ENCODE results near the gene LHFPL2.

DNA sequence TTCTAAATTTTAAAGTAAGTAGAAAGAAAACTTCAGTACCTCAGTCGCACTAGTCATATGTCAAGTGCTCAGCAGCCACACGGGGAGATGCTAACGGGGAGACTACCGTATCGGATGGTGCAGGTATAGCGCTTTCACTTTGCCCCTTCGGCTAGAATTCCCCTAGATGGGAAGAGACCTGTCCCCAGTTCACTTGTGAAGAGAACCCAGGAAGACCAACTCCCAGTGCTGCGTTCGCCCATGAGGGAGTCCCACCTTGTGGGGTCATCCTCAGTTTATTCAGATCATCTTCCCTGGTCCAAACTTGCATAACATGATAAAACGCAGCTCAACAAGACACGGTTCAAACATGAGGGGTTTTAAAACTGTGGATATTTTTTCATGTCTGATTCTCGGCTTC lies 87.3 kb downstream of the LHFPL2 start:
- TF ChIP-seq, protein P1, sequence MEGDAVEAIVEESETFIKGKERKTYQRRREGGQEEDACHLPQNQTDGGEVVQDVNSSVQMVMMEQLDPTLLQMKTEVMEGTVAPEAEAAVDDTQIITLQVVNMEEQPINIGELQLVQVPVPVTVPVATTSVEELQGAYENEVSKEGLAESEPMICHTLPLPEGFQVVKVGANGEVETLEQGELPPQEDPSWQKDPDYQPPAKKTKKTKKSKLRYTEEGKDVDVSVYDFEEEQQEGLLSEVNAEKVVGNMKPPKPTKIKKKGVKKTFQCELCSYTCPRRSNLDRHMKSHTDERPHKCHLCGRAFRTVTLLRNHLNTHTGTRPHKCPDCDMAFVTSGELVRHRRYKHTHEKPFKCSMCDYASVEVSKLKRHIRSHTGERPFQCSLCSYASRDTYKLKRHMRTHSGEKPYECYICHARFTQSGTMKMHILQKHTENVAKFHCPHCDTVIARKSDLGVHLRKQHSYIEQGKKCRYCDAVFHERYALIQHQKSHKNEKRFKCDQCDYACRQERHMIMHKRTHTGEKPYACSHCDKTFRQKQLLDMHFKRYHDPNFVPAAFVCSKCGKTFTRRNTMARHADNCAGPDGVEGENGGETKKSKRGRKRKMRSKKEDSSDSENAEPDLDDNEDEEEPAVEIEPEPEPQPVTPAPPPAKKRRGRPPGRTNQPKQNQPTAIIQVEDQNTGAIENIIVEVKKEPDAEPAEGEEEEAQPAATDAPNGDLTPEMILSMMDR (IDR thresholded peaks at IDR 0.05) = no peak
- no peak for TF ChIP-seq POLR2A (IDR thresholded peaks at IDR 0.05)

Data from uterus (tissue), 2 donors.